ENCODE data around the gene OOSP3. TPM values are rescaled to one million over a fixed set of nuclear protein-coding genes. Genes with fewer than 3 reads are reported as not detected.
"Not testable (repeated sequence)": the region's sequence is repeated elsewhere in the genome, so short reads cannot be mapped to it uniquely, and the experiment has no call there.

The OOSP3 gene
- total RNA-seq, 1 donor from 2014 or later, result not detected

DNA sequence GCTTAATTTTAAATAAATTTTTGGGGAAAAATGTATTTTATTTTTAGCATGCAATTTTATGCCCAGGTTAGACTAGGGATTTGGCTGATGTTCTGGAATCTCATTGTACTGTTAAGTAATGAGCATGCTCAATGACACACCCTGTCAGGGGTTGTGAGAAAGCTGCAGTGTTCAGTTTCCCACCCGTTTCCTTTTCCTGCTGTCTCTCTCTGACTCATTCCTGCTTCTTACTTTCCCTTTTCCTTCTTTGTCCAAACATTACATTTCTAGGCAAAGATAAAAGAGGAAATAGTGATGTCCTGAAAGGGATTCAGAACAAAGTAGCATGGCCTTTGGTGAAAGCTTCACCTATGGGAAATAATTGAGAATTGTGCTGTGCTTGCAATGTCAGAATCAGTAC, 22.7 kb downstream of the OOSP3 start:
- no peak for DNase-seq (ENCODE audit: low spot score in 2 of 2)
- no peak overlapping the region for H3K4me3 ChIP-seq
- no peaks in the 10 kb centered on the region for H3K36me3 ChIP-seq
- no peaks in the 10 kb centered on the region for H3K27me3 ChIP-seq
- intact Hi-C loops (cut with DNase I), result no loop called here
- TF ChIP-seq, protein P1, sequence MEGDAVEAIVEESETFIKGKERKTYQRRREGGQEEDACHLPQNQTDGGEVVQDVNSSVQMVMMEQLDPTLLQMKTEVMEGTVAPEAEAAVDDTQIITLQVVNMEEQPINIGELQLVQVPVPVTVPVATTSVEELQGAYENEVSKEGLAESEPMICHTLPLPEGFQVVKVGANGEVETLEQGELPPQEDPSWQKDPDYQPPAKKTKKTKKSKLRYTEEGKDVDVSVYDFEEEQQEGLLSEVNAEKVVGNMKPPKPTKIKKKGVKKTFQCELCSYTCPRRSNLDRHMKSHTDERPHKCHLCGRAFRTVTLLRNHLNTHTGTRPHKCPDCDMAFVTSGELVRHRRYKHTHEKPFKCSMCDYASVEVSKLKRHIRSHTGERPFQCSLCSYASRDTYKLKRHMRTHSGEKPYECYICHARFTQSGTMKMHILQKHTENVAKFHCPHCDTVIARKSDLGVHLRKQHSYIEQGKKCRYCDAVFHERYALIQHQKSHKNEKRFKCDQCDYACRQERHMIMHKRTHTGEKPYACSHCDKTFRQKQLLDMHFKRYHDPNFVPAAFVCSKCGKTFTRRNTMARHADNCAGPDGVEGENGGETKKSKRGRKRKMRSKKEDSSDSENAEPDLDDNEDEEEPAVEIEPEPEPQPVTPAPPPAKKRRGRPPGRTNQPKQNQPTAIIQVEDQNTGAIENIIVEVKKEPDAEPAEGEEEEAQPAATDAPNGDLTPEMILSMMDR (IDR thresholded peaks at IDR 0.05), result no peak
- H3K9me3 ChIP-seq, result no peaks in the 10 kb centered on the region
- H3K4me1 ChIP-seq, result no peaks in the 10 kb centered on the region
- no peak overlapping the region for H3K27ac ChIP-seq

DNA sequence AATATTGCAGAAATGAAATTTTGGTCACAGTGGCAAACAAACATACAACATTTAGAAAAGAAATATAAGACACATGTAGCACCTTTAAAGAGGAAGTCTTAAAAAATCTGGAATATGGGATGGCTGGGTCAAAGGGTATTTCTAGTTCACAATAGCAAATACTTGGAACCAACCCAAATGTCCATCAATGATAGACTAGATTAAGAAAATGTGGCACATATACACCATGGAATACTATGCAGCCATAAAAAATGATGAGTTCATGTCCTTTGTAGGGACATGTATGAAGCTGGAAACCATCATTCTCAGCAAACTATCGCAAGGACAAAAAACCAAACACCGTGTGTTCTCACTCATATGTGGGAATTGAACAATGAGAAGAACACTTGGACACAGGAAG, 25.0 kb downstream of the OOSP3 start:
- H3K36me3 ChIP-seq; H3K27ac ChIP-seq; H3K9me3 ChIP-seq; intact Hi-C loops (cut with DNase I); H3K4me1 ChIP-seq; DNase-seq (ENCODE audit: low spot score in 2 of 2); H3K4me3 ChIP-seq; H3K27me3 ChIP-seq: not testable (repeated sequence)

DNA sequence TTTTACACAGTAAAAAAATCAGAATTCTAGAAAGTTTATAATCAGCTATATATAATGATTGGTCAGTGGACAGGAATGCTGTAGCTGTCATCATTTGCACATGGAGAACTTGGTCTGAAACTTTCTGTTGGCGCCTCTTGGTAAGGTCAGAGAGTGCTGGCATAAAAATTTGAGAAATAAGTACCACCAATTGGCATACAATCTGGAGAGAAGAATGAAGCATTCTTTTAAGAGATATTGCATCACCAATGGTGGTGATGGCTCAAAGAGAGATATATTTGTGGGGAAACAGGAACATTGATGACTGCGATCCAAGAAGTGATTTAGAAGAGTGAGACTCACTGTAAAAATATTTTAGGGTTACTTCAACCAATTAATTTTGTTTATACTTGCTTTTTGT, 39.9 kb downstream of the OOSP3 start:
- Histone ChIP-seq H3K27me3 (no peaks in the 10 kb centered on the region), H3K9me3 (peaks cover 10 to 15% of the 10 kb centered on the region in 2 donors), H3K36me3 (no peaks in the 10 kb centered on the region), H3K4me1 (no peaks in the 10 kb centered on the region), H3K27ac (no peak overlapping the region), H3K4me3 (no peak overlapping the region)
- TF ChIP-seq, protein P1 (IDR thresholded peaks at IDR 0.05), result no peak
- intact Hi-C loops (cut with DNase I), result no loop called here
- DNase-seq (ENCODE audit: low spot score in 2 of 2), result no peak

DNA sequence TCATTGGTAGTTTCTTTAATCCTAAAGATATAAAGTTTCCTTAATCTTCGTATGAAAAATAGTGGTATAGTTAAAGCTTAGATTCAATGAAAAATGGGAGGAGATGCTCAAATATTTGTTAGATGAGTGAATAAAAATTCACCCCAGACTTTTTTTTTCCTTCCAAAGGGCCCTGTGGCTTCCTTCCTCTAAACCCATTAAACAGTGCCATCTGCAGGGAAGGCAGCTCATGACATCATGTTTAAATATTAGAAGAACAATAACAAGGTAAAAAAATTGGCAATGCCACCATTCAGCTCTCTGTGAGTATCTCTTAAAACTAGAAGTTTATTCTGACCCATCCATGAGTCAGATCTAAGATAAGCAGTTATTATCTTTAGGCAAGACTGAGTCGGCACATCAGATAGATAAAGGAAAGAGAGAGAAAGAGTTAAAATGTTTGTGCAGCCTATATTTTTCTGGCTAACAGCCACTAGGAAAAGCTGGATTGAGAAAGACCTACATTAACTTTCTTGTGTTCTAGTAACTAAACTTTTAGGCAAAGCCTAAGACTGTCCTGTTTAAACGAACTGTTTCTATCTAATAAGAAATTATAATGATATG, 40.5 kb downstream of the OOSP3 start:
- intact Hi-C loops (cut with DNase I), result no loop called here
- H3K9me3 ChIP-seq, result peaks cover 16 to 21% of the 10 kb centered on the region in 2 donors
- TF ChIP-seq, protein P1 (IDR thresholded peaks at IDR 0.05), result no peak
- DNase-seq (ENCODE audit: low spot score in 2 of 2), result no peak
- no peaks in the 10 kb centered on the region for H3K27me3 ChIP-seq
- H3K4me1 ChIP-seq, result no peaks in the 10 kb centered on the region
- H3K27ac ChIP-seq, result no peak overlapping the region
- H3K4me3 ChIP-seq, result no peak overlapping the region
- H3K36me3 ChIP-seq, result no peaks in the 10 kb centered on the region

DNA sequence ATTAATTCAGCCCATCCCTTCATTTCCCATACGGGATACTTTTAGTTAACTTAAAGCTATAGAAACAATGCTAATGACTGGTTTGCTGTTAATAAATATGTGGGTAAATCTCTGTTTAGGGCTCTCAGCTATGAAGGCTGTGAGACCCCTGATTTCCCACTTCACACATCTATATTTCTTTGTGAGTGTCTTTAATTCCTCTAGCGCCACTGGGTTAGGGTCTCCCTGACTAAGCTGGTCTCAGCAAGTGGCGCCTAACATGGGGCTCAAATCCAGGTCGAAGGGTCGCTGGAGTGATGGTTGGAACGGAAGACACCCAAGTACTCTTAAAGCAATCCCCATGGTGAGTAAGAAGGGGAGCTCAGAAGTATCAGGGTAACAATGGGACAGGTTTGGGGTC, 45.2 kb downstream of the OOSP3 start:
- Histone ChIP-seq H3K4me1 (no peaks in the 10 kb centered on the region), H3K36me3 (no peaks in the 10 kb centered on the region), H3K9me3 (peaks cover 25 to 29% of the 10 kb centered on the region in 2 donors), H3K4me3 (no peak overlapping the region), H3K27me3 (no peaks in the 10 kb centered on the region), H3K27ac (no peak overlapping the region)
- intact Hi-C loops (cut with DNase I), result no loop called here
- no peak for DNase-seq (ENCODE audit: low spot score in 2 of 2)
- TF ChIP-seq, protein P1 (IDR thresholded peaks at IDR 0.05), result no peak

DNA sequence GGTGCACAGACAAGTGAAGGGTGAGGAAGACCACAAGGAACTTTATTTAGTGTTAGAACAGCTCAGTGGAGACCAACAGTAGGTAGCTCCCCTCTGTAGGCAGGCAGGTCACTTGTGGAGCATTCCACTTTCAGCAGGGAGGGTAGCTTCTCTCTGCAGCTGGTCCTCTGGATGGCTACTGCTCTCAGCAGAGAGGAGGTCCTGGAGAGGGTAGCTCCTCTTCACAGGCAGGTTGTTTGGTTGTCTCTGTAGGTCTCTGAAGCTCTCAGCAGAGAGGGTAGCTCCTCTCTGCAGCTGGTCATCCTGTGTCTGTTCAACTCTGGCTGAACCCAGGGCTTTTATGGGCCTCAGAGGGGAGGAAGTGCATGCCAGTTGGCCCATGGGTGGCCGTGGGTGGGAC, 53.1 kb downstream of the OOSP3 start:
- H3K36me3 ChIP-seq, result no peaks in the 10 kb centered on the region
- no peak overlapping the region for H3K4me3 ChIP-seq
- TF ChIP-seq, protein P1 (IDR thresholded peaks at IDR 0.05), result no peak
- H3K27ac ChIP-seq, result no peak overlapping the region
- no peak for DNase-seq (ENCODE audit: low spot score in 2 of 2)
- no peaks in the 10 kb centered on the region for H3K27me3 ChIP-seq
- no peaks in the 10 kb centered on the region for H3K4me1 ChIP-seq
- no peaks in the 10 kb centered on the region for H3K9me3 ChIP-seq
- intact Hi-C loops (cut with DNase I), result no loop called here

Measured in ascending aorta (tissue), 2 donors.